Endothelial cell of umbilical vein (primary cell): ENCODE data around the gene PTGER2.

Source experiments
- CTCF ChIP-seq, 2 donors: IDR thresholded peaks; 1 replicate in 1 of 2; 2 replicates in 1 of 2; pipeline ENCODE4 v1.5.1; 2011; ENCODE audit warnings: low read length in 2 of 2, mild to moderate bottlenecking in 2 of 2, moderate library complexity in 2 of 2, control low read depth in 1 of 2, inconsistent platforms in 1 of 2, low read depth in 1 of 2; ENCODE audit not compliant: insufficient read depth in 1 of 2; ENCODE audit errors: extremely low read depth in 1 of 2
- EZH2 ChIP-seq: IDR thresholded peaks from 2 replicates; pipeline ENCODE4 v1.6.1; 2012; ENCODE audit warnings: borderline replicate concordance, low read depth, mild to moderate bottlenecking, moderate library complexity, low read length, inconsistent platforms; ENCODE audit not compliant: severe bottlenecking
- POLR2A ChIP-seq: IDR thresholded peaks from 2 replicates; pipeline ENCODE4 v1.6.1; 2012; ENCODE audit warnings: low read depth, mild to moderate bottlenecking, control low read depth, low read length

- TF ChIP-seq EZH2 (no peak), CTCF (IDR thresholded peaks at IDR 0.05; ENCODE audit: extremely low read depth in 1 of 2, insufficient read depth in 1 of 2, low read depth in 1 of 2, low read length in 2 of 2) (no peak), POLR2A (no peak)
Measured at GRCh38 chr14:52307905-52308304, 6.2 kb upstream of the PTGER2 start.
